MCF 10A (cell line): ENCODE measurements around the gene NCKAP5L. TPM values are rescaled to one million over a fixed set of nuclear protein-coding genes. Genes with fewer than 3 reads are reported as not detected.

Experiments used
- BruUV-seq: library from RNA; stranded (reverse); fragments of 400-500 nt; replicated peaks from 2 replicates; lab custom pipeline; 2021; lab: Mats Ljungman, UMichigan
- CTCF ChIA-PET: fragments of 300-600 bp; sonication (Branson Sonifier 250); formaldehyde crosslinking; extraction: SDS; loops from one replicate; lab custom pipeline; 2021; ENCODE audit warnings: antibody characterized with exemption, inconsistent platforms; lab: Yijun Ruan, JAX
- POLR2A ChIA-PET: fragments of 300-600, 350-650 bp; sonication (Branson Sonifier 250); formaldehyde crosslinking; extraction: SDS; loops from one replicate; lab custom pipeline; 2020; ENCODE audit warnings: antibody characterized with exemption, inconsistent platforms; lab: Yijun Ruan, JAX
- DNase-seq: peaks from one replicate; pipeline ENCODE4 v3.0.0-alpha.2; 2018; ENCODE audit not compliant: unreplicated experiment
- H3K27ac Mint-ChIP-seq: one replicate; pipeline ENCODE4 v1.8.0; 2022; ENCODE audit warnings: mild to moderate bottlenecking, low read depth, mixed read lengths; ENCODE audit not compliant: unreplicated experiment
- H3K27me3 Mint-ChIP-seq: one replicate; pipeline ENCODE4 v1.8.0; 2022; ENCODE audit warnings: mixed read lengths; ENCODE audit not compliant: insufficient read depth, unreplicated experiment
- H3K36me3 Mint-ChIP-seq: one replicate; pipeline ENCODE4 v1.8.0; 2022; ENCODE audit warnings: mild to moderate bottlenecking, moderate library complexity, mixed read lengths; ENCODE audit not compliant: insufficient read depth, unreplicated experiment
- H3K4me1 Mint-ChIP-seq: one replicate; pipeline ENCODE4 v1.8.0; 2022; ENCODE audit warnings: mixed read lengths; ENCODE audit not compliant: insufficient read depth, unreplicated experiment
- H3K4me3 Mint-ChIP-seq: one replicate; pipeline ENCODE4 v1.8.0; 2022; ENCODE audit warnings: mild to moderate bottlenecking, moderate library complexity, mixed read lengths; ENCODE audit not compliant: unreplicated experiment
- H3K9me3 Mint-ChIP-seq: one replicate; pipeline ENCODE4 v1.8.0; 2022; ENCODE audit warnings: mixed read lengths; ENCODE audit not compliant: unreplicated experiment
- intact Hi-C: fragments of 100-400 bp; cut with micrococcal nuclease; formaldehyde crosslinking; loops from 2 replicates; pipeline ENCODE4 v1.14.1; 2022
- total RNA-seq: library from RNA; stranded (reverse); gene quantifications from 2 replicates; pipeline ENCODE4 v1.2.3, GENCODE V29; 2022
- TF ChIP-seq, protein P1 (sequence below): fragments of 200-600 bp; IDR thresholded peaks from one replicate; pipeline ENCODE4 v1.8.0; 2022; ENCODE audit warnings: antibody characterized with exemption, mild to moderate bottlenecking; ENCODE audit not compliant: unreplicated experiment

The NCKAP5L gene
- total RNA-seq, 1 experiment from 2014 or later, result 19.9 TPM

DNA sequence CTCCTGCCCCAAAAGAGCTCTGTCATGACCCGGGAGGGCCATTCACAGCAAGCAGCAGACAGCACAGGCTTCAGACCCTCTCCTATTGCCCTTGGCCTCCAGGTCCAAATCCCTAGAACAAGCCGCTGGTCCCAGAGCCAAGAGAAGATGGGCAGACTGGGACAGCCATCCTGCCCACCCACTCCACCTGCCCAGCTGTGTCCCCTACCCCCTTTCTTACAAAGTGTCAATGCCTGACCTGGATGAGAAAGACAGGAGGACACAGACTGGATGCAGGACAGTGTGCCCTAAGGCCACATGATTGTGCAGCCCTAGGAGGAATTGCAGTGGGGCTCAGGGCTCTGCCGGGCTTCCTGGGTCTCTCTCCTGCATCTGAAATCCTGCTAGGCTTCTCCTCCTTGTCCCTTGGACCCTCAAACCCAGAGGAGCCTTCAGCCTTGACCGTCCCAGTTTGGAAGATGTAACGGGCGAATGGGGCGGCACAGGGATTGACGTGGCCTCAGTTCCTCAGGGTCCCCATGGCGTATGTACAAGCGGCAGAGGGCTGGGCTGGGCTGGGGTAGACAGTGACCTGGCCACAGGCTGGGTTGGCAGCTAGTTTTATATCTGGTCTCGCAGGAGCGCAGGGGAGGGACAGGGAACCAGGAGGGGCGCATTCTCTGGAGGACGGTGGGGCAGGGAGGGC lies 41.7 kb upstream of the NCKAP5L start:
- Mint-ChIP-seq H3K4me3 (no peak overlapping the region), H3K9me3 (no peaks in the 10 kb centered on the region), H3K4me1 (peaks cover 10% of the 10 kb centered on the region), H3K36me3 (no peaks in the 10 kb centered on the region), H3K27ac (no peak overlapping the region), H3K27me3 (peaks cover 14% of the 10 kb centered on the region)
- TF ChIP-seq, protein P1, sequence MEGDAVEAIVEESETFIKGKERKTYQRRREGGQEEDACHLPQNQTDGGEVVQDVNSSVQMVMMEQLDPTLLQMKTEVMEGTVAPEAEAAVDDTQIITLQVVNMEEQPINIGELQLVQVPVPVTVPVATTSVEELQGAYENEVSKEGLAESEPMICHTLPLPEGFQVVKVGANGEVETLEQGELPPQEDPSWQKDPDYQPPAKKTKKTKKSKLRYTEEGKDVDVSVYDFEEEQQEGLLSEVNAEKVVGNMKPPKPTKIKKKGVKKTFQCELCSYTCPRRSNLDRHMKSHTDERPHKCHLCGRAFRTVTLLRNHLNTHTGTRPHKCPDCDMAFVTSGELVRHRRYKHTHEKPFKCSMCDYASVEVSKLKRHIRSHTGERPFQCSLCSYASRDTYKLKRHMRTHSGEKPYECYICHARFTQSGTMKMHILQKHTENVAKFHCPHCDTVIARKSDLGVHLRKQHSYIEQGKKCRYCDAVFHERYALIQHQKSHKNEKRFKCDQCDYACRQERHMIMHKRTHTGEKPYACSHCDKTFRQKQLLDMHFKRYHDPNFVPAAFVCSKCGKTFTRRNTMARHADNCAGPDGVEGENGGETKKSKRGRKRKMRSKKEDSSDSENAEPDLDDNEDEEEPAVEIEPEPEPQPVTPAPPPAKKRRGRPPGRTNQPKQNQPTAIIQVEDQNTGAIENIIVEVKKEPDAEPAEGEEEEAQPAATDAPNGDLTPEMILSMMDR, result no peak
- DNase-seq, result no peak
- intact Hi-C loops, result no loop called here
- POLR2A ChIA-PET, result no interaction called here
- no TSS peak for BruUV-seq
- CTCF ChIA-PET, result interaction anchor here (1.0 to 6.4 kb wide), 6 partner anchors 73 to 199 kb away, joined by 3 to 59 read pairs (median 15); no protein-coding TSS in a partner anchor

DNA sequence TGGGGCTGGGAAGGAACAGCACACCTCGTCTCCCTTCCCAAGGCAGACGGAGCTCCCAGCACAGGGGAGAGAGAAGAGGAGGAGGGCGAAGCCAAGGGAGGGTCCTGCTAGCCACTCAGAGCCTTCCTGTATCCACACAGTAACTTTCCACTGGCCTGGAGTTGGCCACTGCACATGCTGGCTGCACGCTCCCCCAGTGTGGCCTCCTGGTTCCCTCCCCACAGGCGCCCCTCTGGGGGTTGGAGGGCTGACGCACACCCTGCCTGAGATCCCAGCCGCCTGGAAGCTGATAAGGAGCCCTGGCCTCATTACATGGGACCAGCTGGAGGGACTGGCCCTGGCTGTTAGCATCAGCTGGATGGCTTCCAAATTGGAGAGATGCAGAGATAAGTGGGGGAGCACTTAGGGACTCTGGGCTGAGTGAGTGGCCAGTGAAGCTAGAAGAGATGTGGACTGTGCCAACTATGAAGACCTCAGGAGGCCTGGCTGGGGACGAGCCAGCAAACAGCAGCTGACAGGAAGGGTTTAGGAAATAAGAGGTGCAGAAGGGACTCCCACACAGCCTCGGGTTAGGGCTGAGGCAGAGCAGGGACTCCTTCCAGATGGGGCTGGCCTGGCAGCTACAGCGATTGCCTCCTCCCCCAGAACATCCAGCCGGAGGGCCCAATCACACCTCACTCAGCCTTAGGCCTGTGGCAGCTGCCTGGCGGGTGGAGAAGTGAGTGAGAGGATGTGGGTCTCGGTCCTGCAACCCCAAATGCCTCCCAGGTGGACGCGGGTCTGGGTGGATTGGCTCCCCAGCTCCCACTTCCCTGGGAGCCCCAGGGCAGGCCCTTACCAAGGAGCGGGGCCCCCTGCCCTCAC lies 41.0 kb upstream of the NCKAP5L start:
- Mint-ChIP-seq H3K27me3 (peaks cover 16% of the 10 kb centered on the region), H3K27ac (no peak overlapping the region), H3K36me3 (no peaks in the 10 kb centered on the region), H3K9me3 (no peaks in the 10 kb centered on the region), H3K4me3 (no peak overlapping the region), H3K4me1 (peaks cover 10% of the 10 kb centered on the region)
- intact Hi-C loops, result no loop called here
- ChIA-PET POLR2A (no interaction called here), CTCF (interaction anchor here (0.6 to 6.4 kb wide), 9 partner anchors 12 to 313 kb away, joined by 3 to 59 read pairs (median 4); partner anchors contain the start of gene COX14)
- DNase-seq, result no peak
- TF ChIP-seq, protein P1, result no peak
- no TSS peak for BruUV-seq

DNA sequence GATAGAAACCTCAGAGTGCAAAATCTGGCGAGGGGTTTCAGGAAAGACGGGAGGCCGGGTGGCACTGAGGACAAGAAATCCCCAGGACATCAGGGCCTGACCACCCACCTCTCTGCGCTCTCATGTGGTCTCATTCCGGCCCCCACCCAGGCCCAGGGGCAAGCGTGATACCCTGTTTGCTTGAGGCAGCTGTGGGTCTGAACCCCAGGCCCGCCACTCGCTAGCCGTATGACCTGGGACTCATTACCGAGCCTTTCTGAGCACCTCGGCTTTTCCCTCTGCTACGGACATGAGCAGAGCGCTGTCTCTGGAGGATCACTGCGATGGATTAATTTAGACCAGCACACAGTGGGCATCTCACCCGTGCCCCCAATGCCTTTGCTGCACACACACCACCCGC lies 40.2 kb upstream of the NCKAP5L start:
- DNase-seq, result no peak
- Mint-ChIP-seq H3K36me3 (no peaks in the 10 kb centered on the region), H3K27ac (no peak overlapping the region), H3K27me3 (peaks cover 14% of the 10 kb centered on the region), H3K4me1 (peaks cover 10% of the 10 kb centered on the region), H3K9me3 (no peaks in the 10 kb centered on the region), H3K4me3 (no peak overlapping the region)
- TF ChIP-seq, protein P1, result no peak
- POLR2A ChIA-PET, result interaction anchor here (0.6 to 1.5 kb wide), 2 partner anchors 94 to 105 kb away, joined by 3 read pairs; no protein-coding TSS in a partner anchor
- BruUV-seq, result no TSS peak
- CTCF ChIA-PET, result interaction anchor here (0.8 to 6.4 kb wide), 12 partner anchors 13 to 846 kb away, joined by 3 to 59 read pairs (median 6); no protein-coding TSS in a partner anchor
- intact Hi-C loops, result no loop called here
